Skin of body (tissue), 3 donors: ENCODE data around the gene COL19A1. TPM values are rescaled to one million over a fixed set of nuclear protein-coding genes. Genes with fewer than 3 reads are reported as not detected.

Experiments used
- DNase-seq: peaks from one replicate; lab custom pipeline; 2025; lab: John Stamatoyannopoulos, UW
- small RNA-seq: library from RNA; depleted of rRNA; stranded (forward); fragments of <200 nt; gene quantifications from one replicate; pipeline ENCODE3, GENCODE V24; 2014; ENCODE audit warnings: low replicate concordance
- total RNA-seq: library from RNA; depleted of rRNA; stranded (reverse); fragments of >200 nt; gene quantifications from one replicate; pipeline ENCODE4 v1.2.3, GENCODE V29; 2014

Gene COL19A1
- total RNA-seq, 1 donor from 2014 or later, result 2.3 TPM

GRCh38 chr6:70219943-70220613 lies 353.7 kb downstream of the COL19A1 start:
- no peak for DNase-seq

DNA sequence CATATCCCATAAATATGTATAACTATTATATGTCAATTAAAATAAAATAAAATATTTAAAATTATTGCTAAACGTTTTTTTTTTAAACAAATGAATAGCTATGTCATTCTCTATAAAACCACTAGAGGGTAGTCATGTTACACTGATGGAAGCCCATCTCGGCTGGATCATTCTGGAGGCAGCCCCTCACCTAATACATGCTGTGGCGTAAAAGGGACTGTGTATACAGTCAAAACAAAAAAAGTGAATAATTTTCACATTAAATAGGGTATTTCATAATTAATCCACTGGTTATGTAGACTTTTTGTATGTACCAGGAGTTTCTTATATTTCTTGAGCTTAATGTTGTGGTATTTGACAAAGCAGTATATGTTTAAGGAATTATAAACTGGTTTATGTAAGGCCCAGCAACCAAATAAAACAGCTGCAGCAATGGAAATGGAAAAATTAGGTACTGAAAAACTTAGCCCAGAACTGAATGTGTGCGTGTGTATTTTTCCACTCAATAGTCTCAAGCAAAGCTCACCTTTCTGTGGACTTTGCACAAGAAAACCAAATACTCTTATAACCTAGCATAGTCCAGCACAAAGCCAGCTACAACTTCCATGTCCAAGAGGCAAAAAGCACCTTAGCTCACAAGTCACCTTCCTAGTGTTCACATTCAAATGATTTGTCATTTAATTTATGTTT lies 354.8 kb downstream of the COL19A1 start:
- DNase-seq, result no peak

- no peak for DNase-seq
Observed at GRCh38 chr6:70221715-70222438, 355.5 kb downstream of the COL19A1 start.

GRCh38 chr6:70222439-70222749 lies 356.0 kb downstream of the COL19A1 start:
- no peak for DNase-seq

- DNase-seq, result no peak
Observed at GRCh38 chr6:70225055-70225454, 358.7 kb downstream of the COL19A1 start.

DNA sequence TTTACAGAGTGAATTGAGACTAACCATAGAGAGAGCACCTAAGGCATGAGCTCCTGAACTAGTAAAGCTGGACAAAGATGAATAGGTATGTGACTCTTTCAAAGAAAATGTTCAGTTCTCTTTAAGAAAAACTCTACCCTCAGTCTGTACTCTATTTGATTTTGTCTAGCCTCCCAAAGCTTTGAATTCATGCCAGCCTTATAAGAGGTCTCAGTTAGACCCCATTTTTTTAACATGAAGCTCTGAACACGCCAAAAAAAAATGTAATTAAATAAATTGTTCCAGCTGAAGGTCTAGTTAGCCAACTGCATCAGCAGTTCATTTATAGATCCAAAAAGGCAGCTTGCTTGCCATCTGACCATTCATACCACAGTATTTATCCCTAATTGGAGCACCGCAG lies 365.0 kb downstream of the COL19A1 start:
- DNase-seq, result no peak

DNA sequence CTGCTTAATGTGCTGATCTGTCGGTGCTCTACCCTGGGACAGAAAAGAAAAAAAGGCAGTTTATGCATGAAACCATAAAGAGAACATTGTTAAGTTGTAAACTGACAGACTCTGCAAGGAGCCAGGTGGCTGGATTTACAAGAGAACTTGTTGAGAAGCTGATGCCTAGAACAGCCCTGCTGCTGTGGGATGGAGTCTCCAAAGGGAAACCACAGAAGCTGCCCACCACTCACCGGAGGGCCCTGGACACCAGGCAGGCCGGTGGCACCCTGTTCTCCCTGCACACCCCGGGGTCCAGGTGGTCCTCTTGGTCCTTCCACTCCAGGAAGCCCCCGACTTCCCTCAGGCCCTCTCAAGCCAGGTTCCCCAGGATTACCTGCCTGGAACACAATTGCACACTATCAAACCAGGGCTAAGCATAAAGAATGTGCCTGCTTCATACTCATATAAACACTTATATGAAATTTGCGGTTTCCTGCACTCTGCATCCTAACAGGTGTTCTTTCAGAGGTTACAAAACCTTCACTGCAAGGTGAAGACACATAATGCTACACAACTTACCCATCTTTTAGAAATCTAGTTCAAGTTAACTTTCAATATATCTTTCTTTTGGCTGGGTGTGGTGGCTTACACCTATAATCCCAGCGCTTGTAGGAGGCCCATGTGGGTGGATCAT lies 368.3 kb downstream of the COL19A1 start:
- DNase-seq, result no peak

GRCh38 chr6:70236343-70236742 lies 370.0 kb downstream of the COL19A1 start:
- no peak for DNase-seq

DNA sequence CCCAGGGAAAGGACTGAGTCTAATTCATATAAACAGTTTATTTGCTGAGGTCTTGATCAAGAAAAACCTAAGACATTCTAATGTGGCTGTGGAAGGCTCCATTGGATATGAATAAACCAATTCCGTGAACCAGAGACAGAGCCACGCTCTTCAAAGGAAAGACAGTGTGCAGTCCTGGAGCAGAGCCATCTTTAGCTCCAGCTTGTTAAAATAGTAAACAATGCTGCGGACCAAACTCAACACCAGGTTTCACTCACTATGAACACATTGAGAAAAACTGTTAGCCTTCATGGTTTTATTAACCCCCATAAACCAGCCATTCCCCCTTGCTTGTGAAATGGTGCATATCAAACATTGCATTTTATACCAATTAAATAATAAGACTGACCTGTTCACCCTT lies 374.7 kb downstream of the COL19A1 start:
- DNase-seq, result no peak

GRCh38 chr6:70241991-70242420 lies 375.6 kb downstream of the COL19A1 start:
- DNase-seq, result no peak

GRCh38 chr6:70246118-70246517 lies 379.8 kb downstream of the COL19A1 start:
- DNase-seq, result no peak

DNA sequence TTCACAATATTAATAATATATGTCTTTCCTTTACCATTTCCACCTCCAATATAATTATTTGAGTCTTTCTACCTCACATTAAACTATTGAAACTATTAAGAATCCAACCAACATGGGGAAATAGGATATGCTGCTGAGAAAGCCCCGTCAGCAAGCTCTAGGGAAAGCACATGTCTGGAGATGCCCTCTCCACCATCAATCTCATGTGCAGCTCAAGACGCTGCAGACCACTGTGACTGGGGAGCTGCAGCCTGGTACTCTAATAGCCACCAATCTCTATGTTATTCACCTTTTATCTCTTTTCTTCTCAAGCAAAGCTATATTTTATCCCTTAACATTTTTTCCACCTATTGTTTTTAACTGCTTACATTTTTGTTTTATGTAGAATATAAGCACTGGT lies 386.2 kb downstream of the COL19A1 start:
- no peak for DNase-seq

DNA sequence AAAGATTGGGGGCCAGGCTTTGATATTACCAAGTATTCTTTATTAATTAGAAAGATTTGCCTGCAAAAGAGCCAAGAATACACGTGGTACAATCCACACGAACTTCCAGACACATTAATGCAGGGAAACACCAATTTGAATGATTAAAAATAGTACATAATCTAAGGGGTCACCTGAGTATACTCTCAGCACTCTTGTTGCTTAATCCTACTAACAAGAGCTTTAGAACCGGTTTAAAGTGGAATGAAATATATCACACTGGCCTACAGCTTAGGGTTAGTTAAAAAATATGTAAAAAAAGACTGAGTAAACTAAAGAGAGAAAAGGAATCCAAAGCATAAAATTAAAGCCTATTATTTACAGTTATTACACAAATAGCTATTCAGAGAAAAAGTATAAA lies 387.6 kb downstream of the COL19A1 start:
- DNase-seq, result no peak

DNA sequence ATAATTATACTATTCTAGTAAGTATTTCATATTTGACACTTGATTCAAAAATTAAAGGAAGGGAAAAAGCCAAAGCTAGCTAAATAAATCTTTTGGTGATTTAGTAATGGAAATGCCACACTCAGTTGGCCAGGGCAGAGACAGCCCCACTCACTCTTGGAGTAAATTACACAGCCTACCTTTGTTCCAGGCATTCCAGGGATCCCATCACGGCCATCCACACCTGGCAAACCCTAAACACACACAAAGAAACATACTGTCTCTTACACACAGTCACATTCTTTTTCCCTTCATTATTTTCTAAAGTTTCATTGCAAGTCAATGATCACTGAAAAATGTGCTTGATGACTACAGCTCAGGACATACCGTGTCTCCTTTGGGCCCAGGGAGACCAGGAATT lies 388.4 kb downstream of the COL19A1 start:
- DNase-seq, result no peak

DNA sequence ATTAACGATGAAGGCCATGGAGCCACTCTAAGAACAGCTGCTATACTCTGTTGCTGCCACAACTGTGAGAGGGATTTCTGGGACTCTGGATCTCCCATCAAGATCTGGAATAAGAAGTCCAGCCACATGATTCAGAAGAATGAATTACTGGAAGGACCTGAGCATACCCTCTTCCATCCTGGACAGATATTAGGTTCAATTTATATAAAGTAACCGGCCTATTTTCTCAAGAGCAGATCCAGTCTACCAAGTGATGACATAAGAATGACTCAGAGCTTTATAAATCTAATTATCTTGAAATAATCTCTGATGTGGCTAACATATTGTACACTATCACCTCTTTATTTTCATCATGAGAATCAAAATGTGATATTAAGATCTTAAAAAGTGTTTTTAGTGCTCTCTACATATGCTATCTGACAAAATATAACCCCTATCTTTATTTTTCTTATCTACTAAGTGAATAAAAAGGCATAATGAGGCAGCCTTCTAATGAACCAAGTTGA lies 391.5 kb downstream of the COL19A1 start:
- no peak for DNase-seq

DNA sequence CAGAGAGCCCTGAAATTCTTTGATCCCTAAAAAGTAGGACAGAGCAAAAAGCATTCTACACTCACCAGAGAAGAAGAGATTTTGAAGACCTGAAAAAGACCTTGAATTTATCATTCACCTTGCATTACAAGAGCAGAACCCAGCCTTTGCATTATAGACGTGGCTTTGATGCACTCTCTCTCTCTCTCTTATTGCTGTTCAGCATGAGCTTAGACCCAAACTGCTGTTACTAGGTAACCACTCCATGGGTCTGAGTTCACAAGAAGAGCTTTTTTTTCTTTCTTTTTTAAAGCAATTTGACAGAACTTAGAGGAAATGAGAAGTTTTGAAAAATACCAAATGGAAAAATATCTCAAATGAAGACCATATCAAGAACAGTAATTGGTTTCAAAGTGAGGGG lies 392.1 kb downstream of the COL19A1 start:
- DNase-seq, result no peak

Small RNA genes within 50 kb of the gene (small RNA-seq; reads per million reads assigned to genes)
- gene RPL37P15, result not detected

Other genes starting within 250 kb of the COL19A1 start
- 45.2 TPM for gene LMBRD1, start 69.5 kb upstream of the COL19A1 start, total RNA-seq